SU-DHL-6 (cell line): ENCODE data around the gene ATAD2B.

ENCODE experiments used
- EZH2phosphoT487 ChIP-seq: fragments of 200-600 bp; sonication (generic), shearing (Covaris generic); conservative IDR thresholded peaks from 2 replicates; pipeline ENCODE4 v1.6.1; 2018; ENCODE audit warnings: mild to moderate bottlenecking, antibody characterized with exemption, low read length, moderate library complexity, mixed read lengths
- TF ChIP-seq, protein P1 (sequence below): fragments of 200-600 bp; sonication (generic); IDR thresholded peaks from one replicate; pipeline ENCODE4 v1.5.1; 2017; ENCODE audit warnings: antibody characterized with exemption, mild to moderate bottlenecking, low read length, moderate library complexity; ENCODE audit not compliant: insufficient read depth, poor library complexity, severe bottlenecking

DNA sequence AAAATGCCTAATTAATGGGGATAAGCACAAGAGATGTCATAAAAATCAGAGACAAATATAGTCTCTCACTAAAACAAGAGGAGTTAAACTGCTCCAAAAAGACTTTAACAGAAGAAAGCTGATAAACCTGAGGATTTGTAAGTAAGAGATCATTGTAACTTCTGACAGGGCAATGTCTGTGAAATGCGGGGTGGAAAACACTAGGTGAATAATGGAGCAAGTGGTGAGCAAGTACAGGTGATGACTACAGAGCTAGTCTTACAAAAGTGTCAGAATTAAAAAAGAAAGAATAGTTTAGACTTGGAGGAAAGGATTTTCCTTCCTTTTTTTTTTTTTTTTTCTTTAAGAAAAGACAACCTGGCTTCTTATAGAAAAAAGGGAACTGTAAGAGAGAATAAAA lies 22.7 kb downstream of the ATAD2B start:
- TF ChIP-seq, protein P1, sequence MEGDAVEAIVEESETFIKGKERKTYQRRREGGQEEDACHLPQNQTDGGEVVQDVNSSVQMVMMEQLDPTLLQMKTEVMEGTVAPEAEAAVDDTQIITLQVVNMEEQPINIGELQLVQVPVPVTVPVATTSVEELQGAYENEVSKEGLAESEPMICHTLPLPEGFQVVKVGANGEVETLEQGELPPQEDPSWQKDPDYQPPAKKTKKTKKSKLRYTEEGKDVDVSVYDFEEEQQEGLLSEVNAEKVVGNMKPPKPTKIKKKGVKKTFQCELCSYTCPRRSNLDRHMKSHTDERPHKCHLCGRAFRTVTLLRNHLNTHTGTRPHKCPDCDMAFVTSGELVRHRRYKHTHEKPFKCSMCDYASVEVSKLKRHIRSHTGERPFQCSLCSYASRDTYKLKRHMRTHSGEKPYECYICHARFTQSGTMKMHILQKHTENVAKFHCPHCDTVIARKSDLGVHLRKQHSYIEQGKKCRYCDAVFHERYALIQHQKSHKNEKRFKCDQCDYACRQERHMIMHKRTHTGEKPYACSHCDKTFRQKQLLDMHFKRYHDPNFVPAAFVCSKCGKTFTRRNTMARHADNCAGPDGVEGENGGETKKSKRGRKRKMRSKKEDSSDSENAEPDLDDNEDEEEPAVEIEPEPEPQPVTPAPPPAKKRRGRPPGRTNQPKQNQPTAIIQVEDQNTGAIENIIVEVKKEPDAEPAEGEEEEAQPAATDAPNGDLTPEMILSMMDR: no peak
- no peak for TF ChIP-seq EZH2phosphoT487
